ENCODE measurements around the gene TUT1.
"Not testable (repeated sequence)": the region's sequence is repeated elsewhere in the genome, so short reads cannot be mapped to it uniquely, and the experiment has no call there.

TUT1 gene

GRCh38 chr11:62577046-62577714 lies 14.1 kb downstream of the TUT1 start:
- no peak for DNase-seq

GRCh38 chr11:62575837-62576236 lies 15.5 kb downstream of the TUT1 start:
- DNase-seq: no peak

GRCh38 chr11:62575156-62575555 lies 16.2 kb downstream of the TUT1 start:
- no peak for DNase-seq

GRCh38 chr11:62574363-62575071 lies 16.8 kb downstream of the TUT1 start:
- DNase-seq: no peak

- DNase-seq: peak; percentile 99
Observed at GRCh38 chr11:62573592-62574362, 17.5 kb downstream of the TUT1 start, which contains the start of gene EEF1G. Gene EEF1G, minus strand, starts transcription at chr11:62573891. Its CDS starts 49 bp downstream, at chr11:62573842.

- peak; percentile 6 for DNase-seq
Observed at GRCh38 chr11:62573006-62573591, 18.2 kb downstream of the TUT1 start.

GRCh38 chr11:62572431-62572830 lies 18.9 kb downstream of the TUT1 start:
- no peak for DNase-seq

- not testable (repeated sequence) for DNase-seq
Observed at GRCh38 chr11:62571493-62571892, 19.8 kb downstream of the TUT1 start.

- not testable (repeated sequence) for DNase-seq
Observed at GRCh38 chr11:62570903-62571302, 20.4 kb downstream of the TUT1 start.

- DNase-seq: no peak
Observed at GRCh38 chr11:62569611-62570010, 21.7 kb downstream of the TUT1 start.

GRCh38 chr11:62567018-62567633 lies 24.2 kb downstream of the TUT1 start:
- no peak for DNase-seq

- DNase-seq: no peak
Observed at GRCh38 chr11:62566247-62566646, 25.1 kb downstream of the TUT1 start.

- no peak for DNase-seq
Observed at GRCh38 chr11:62565100-62565802, 26.1 kb downstream of the TUT1 start.

- DNase-seq: not testable (repeated sequence)
Observed at GRCh38 chr11:62561677-62562230, 29.6 kb downstream of the TUT1 start.

GRCh38 chr11:62560566-62561103 lies 30.7 kb downstream of the TUT1 start:
- peak; percentile 81 for DNase-seq

- DNase-seq: not testable (repeated sequence)
Observed at GRCh38 chr11:62559626-62560025, 31.7 kb downstream of the TUT1 start.

GRCh38 chr11:62559204-62559603 lies 32.1 kb downstream of the TUT1 start:
- no peak for DNase-seq

- no peak for DNase-seq
Observed at GRCh38 chr11:62558669-62559068, 32.7 kb downstream of the TUT1 start.

GRCh38 chr11:62556875-62557631 lies 34.3 kb downstream of the TUT1 start:
- no peak for DNase-seq

- DNase-seq: peak; percentile 87
Observed at GRCh38 chr11:62556108-62556874, 35.0 kb downstream of the TUT1 start.

Data from CD4-positive, alpha-beta T cell treated with Interferon gamma for 1 hour (primary cell).